ENCODE data around the gene LSAMP.

LSAMP gene

GRCh38 chr3:116392291-116392690 lies 53.0 kb downstream of the LSAMP start:
- TF ChIP-seq CTCF (IDR thresholded peaks at IDR 0.05): no peak

GRCh38 chr3:116391296-116392201 lies 53.7 kb downstream of the LSAMP start:
- no peak overlapping the region for H3K27ac Mint-ChIP-seq
- no peak for DNase-seq

More at GRCh38 chr3:116392291-116392690, 53.0 kb downstream of the LSAMP start:
- no peak overlapping the region for H3K27ac Mint-ChIP-seq
- no peak overlapping the region for H3K4me3 Mint-ChIP-seq
- no peaks in the 10 kb centered on the region for H3K36me3 Mint-ChIP-seq (ENCODE audit: low read depth)
- DNase-seq: no peak
- H3K27me3 Mint-ChIP-seq (ENCODE audit: low read depth, poor library complexity): peaks cover 3% of the 10 kb centered on the region
- H3K4me1 Mint-ChIP-seq: peaks cover 23% of the 10 kb centered on the region
- H3K9me3 Mint-ChIP-seq: no peaks in the 10 kb centered on the region

GRCh38 chr3:116390318-116390717 lies 55.0 kb downstream of the LSAMP start:
- no peak for DNase-seq
- Mint-ChIP-seq H3K4me3 (no peak overlapping the region), H3K4me1 (peaks cover 23% of the 10 kb centered on the region), H3K9me3 (no peaks in the 10 kb centered on the region), H3K36me3 (ENCODE audit: low read depth) (no peaks in the 10 kb centered on the region), H3K27ac (no peak overlapping the region), H3K27me3 (ENCODE audit: low read depth, poor library complexity) (peaks cover 3% of the 10 kb centered on the region)
- no peak for TF ChIP-seq CTCF (IDR thresholded peaks at IDR 0.05)

More at GRCh38 chr3:116391296-116392201, 53.7 kb downstream of the LSAMP start:
- Mint-ChIP-seq H3K27me3 (ENCODE audit: low read depth, poor library complexity) (peaks cover 3% of the 10 kb centered on the region), H3K4me3 (no peak overlapping the region), H3K9me3 (no peaks in the 10 kb centered on the region), H3K36me3 (ENCODE audit: low read depth) (no peaks in the 10 kb centered on the region), H3K4me1 (peaks cover 23% of the 10 kb centered on the region)
- TF ChIP-seq CTCF (IDR thresholded peaks at IDR 0.05): no peak

- Mint-ChIP-seq H3K36me3 (ENCODE audit: low read depth) (no peaks in the 10 kb centered on the region), H3K4me3 (no peak overlapping the region), H3K9me3 (no peaks in the 10 kb centered on the region), H3K27ac (peak overlapping the region; percentile 37), H3K4me1 (peaks cover 12% of the 10 kb centered on the region), H3K27me3 (ENCODE audit: low read depth, poor library complexity) (peaks cover 3% of the 10 kb centered on the region)
- TF ChIP-seq CTCF (IDR thresholded peaks at IDR 0.05): no peak
- no peak for DNase-seq
Measured at GRCh38 chr3:116388867-116389385, 56.4 kb downstream of the LSAMP start.

- Mint-ChIP-seq H3K36me3 (ENCODE audit: low read depth) (no peaks in the 10 kb centered on the region), H3K27me3 (ENCODE audit: low read depth, poor library complexity) (peaks cover 4% of the 10 kb centered on the region), H3K4me3 (no peak overlapping the region), H3K9me3 (no peaks in the 10 kb centered on the region), H3K4me1 (peaks cover 12% of the 10 kb centered on the region), H3K27ac (no peak overlapping the region)
- no peak for TF ChIP-seq CTCF (IDR thresholded peaks at IDR 0.05)
- DNase-seq: no peak
Measured at GRCh38 chr3:116386168-116386567, 59.1 kb downstream of the LSAMP start.
